HG02884 (cell line): ENCODE data around the gene RNF217.

Experiments
- ATAC-seq: cut with Tn5 transposase; IDR thresholded peaks from one replicate; pipeline ENCODE4 v1.9.1; 2021; ENCODE audit warnings: mild to moderate bottlenecking, moderate library complexity; ENCODE audit not compliant: unreplicated experiment

Gene RNF217

DNA sequence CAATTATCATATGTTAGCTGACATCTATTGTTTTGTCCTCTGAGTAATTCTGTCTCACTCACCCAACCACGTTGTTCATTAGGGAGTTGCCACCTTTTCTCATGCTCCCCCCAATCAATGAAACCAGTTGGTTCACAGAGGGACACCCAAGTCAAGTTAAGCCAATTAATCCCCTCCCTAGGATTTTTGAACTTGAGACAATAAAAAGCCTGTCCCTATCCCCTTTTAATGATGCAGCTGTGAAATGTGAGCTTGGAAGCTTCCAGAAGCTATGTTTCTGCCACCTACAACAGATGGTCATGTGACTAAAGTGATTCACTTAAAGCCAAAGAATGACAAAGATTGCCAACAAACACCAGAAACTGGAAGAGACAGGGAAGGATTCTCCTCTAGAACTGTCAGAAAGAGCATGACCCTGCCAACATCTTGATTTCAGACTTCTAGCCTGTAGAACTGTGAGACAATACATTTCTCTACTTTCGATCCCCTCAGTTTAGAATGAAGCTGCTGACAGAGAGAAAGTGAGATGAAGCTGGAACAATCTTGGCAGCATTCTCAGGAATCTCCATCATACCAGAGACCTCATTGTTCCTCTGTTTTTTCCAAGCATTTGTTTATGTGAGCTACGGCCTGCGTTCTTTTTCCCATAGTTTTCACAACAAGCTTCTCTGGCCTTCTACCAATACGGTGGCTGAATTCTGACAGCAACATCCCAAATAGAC, 133.5 kb downstream of the RNF217 start:
- ATAC-seq: no peak

GRCh38 chr6:125097186-125097585, 134.9 kb downstream of the RNF217 start:
- no peak for ATAC-seq

GRCh38 chr6:125098253-125098652, 136.0 kb downstream of the RNF217 start:
- ATAC-seq: no peak

DNA sequence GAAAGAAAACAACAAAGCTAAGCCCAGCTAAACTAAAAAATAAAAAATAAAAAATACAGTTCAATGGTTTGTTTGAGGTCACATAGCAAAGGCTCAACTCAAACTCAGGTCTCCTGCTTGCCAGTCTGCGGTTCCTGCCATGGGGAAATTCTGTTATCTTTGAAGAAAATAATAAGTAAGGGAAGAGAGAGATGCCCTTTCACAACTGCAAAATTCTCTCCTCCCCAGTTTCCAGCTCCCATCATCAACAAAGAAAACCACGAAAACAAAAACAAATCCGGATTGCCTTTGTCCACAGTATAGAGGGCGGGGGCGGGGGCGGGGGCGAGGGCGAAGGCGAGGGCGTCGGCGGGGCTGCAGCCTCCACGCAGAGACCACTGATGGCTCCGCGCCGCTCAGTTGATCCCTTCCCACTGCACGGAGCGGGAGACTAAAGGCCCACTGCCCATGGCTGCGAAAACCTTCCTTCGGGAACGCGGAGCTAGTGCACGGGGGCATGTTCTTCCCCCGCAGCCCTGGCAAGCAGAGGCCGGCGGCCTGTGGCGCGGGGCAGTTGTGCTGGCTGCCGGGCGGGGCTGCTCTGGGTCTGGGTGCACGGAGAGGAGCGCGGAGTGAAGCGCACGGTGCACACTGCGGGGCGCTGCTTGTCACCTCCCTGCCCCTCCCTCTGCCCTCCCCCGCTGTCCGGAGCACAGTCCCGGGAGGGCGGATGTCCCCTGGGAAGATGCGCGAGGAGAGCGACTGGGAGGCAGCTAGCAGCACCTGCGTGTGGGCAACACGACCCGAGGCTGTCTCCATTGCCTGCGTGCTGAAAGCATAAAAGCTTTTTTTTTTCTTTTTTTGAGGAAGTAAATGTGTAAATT, 137.2 kb downstream of the RNF217 start:
- ATAC-seq: peak; percentile 40

- ATAC-seq: no peak
These were observed 137.9 kb downstream of the RNF217 start for GRCh38 chr6:125100074-125100652.

DNA sequence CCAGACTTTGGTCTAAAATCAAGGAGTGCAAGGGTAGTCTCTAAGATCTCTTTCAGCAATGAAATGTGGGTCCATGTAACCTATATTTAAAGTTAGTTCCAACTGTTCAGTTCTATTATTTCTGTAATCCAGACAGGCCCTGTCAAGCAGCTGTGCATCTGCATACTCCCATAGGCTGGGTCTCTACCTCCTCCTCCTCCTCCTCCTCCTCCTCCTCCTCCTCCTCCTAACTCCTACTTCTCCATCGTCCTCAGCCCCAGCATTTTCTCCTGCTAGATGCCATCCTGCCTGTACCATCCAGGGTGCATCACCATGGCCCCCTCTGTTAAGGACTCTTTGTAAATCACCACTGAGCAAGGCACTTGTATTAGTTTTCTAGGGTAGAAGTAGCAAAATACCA, 138.9 kb downstream of the RNF217 start:
- no peak for ATAC-seq

DNA sequence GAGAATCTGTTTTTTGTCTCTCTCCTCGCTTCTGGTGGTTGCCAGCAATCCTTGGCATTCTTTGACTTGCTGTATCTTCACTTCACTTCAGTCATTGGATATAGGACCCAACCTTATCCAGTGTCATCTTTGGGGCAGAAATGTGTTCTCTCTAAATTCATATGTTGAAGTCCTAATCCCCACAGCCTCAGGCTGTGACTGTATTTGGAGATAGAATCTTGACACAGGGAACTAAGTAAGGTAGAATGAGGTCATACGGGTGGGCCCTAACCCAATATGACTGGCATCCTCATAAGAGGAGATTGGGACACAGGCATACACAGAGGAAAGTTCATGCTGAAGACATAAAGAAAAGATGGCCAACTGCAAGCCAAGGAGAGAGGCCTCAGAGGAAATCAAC, 139.4 kb downstream of the RNF217 start:
- ATAC-seq: no peak

DNA sequence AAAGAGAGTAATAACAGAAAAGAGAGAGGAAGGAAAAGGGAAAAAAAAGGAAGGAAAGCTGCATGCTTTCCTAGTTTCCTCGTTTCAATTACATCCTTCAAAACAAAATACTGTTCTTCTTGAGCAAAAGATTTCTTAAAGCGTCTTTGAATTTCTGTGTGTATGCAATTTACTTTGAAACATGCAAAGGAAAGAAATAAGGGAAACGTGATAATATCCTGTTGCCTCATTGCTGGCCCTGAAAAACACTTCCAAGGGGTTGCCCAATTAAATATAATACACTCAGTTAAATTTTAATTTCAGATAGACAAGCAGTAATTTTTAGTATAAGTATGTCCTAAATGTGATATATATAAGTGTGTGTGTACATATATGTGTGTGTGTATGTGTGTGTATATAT, 140.2 kb downstream of the RNF217 start:
- ATAC-seq: no peak

DNA sequence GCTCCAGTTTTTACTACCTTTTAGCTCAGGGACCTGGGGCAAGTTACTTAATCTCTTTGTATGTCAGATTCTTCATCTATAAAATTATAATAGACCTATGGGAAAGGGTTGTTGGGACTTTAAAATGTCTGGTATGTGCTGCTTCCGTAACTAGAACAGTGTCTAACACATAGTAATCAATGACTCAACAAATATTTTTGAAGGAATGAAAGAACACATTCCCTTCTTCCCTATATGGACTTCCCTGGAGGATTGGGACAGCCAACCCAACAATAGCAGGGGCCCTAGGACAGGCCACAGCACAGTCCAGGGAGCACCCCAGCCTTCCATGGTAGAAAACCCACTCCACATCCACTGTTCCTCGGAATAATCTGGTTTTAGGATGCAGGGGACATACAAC, 140.7 kb downstream of the RNF217 start:
- no peak for ATAC-seq

DNA sequence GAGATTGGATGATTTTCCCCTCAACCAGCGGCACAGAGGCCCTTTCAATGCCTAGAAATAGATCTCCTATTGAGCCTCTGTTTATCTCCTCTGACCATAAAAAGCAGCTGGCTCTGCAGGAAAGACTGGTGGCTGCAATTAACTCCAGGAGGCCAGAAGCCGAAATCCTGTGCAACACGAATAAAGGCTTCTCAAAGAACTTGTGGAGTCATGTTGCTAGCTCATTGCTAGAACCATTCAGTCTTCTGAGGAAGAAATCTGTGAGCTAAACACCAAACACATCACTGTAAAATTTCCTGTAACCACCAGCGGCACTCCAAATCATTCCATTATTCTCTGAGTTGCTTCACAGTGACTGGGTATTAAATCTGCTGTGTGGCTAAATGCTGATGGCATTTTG, 142.2 kb downstream of the RNF217 start:
- no peak for ATAC-seq

GRCh38 chr6:125107048-125107447, 144.8 kb downstream of the RNF217 start:
- no peak for ATAC-seq

GRCh38 chr6:125107896-125108295, 145.7 kb downstream of the RNF217 start:
- no peak for ATAC-seq

DNA sequence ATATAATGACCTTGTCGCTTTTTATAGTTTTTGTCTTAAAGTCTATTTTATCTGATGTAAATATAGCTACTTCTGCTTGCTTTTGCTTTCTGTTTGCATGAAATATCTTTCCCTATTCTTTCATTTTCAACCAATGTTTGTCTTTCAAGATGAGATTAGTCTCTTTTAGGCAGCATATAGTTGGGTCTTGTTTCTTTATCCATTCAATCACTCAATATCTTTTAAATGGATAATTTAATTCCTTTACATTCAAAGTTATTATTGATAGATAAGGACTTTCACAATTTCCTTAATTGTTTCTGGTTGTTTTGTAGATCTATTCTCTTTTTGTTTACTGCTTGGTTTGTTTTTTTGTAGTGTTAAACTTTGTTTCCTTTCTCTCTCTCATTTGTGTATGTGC, 147.8 kb downstream of the RNF217 start:
- ATAC-seq: no peak

GRCh38 chr6:125111219-125111983, 149.2 kb downstream of the RNF217 start:
- ATAC-seq: no peak

DNA sequence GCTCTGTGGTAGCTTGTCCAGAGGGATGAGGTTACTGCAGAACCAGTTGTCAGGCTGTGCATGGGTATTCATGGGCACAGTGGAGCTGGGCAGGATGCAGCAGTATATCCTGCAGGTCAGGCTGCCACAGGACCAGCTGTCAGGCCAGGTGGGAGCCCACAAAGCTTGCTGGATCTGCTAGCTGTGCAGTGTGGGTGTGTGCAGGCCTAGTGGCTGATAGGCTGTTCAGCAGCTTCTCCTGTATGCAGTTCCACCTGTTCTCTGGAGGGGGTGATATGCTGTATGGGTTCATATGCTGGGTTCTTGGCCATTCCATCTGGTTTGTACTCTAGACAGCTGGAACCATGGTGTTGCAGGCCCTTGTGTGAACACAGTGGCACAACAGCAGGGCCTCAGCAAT, 150.7 kb downstream of the RNF217 start:
- ATAC-seq: no peak

- peak; percentile 65 for ATAC-seq
These were observed 152.1 kb downstream of the RNF217 start for GRCh38 chr6:125114248-125114858.

DNA sequence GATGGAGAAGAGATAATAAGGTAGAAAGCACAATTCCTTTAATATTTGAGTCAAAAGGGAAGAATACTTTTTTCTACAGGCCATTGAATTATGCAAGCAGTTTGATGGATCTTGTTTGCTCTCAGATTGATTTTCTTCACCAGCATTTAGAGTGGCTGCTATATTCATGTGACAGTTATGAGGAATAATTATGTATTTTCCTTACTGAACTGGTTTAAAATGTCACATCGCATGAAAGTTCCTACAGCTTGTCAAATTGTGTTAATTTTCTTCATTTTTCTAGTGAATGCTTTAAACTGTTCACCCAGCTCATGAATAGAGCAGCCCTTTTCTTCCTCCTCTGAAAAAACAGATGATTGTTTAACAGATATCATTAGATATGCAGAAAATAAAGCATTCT, 153.9 kb downstream of the RNF217 start:
- no peak for ATAC-seq

- ATAC-seq: no peak
These were observed 154.5 kb downstream of the RNF217 start for GRCh38 chr6:125116710-125117109.

GRCh38 chr6:125117818-125118217, 155.6 kb downstream of the RNF217 start:
- ATAC-seq: no peak

- ATAC-seq: no peak
These were observed 157.9 kb downstream of the RNF217 start for GRCh38 chr6:125120054-125120590.
